ENCODE measurements around the gene VHLL. TPM values are rescaled to one million over a fixed set of nuclear protein-coding genes. Genes with fewer than 3 reads are reported as not detected.

Gene VHLL
- total and polyA plus RNA-seq, 2 of the 13 experiments (the other 11 are each of a cell fraction or from before 2014, with no cell fraction given) = 0.24 TPM; not detected in 1

GRCh38 chr1:156282479-156283222 lies 16.5 kb downstream of the VHLL start, which contains the start of gene SMG5 (continued):
- peak; percentile 94; the same call in 1 of the 2 replicates for TF ChIP-seq KDM5A (IDR thresholded peaks at IDR 0.05; ENCODE audit: borderline replicate concordance, low read length)
- no peak; the same call in 1 of the 2 replicates for TF ChIP-seq SMAD3 (CRISPR knock-in tag; IDR thresholded peaks at IDR 0.05)
- TF ChIP-seq ZNF503 (CRISPR knock-in tag; IDR thresholded peaks at IDR 0.05) = 0 out of 2 replicates have a peak, but pooled peaks have one; percentile 35
- TF ChIP-seq ZNF407 (CRISPR knock-in tag; IDR thresholded peaks at IDR 0.05; ENCODE audit: not compliant biosample characterization) = peak; percentile 63
- no peak for TF ChIP-seq BHLHE40 (IDR thresholded peaks at IDR 0.05; ENCODE audit: low read length)
- TF ChIP-seq SMYD3 (CRISPR knock-in tag; IDR thresholded peaks at IDR 0.05) = no peak
- TF ChIP-seq KLF12 (CRISPR knock-in tag; IDR thresholded peaks at IDR 0.05; ENCODE audit: borderline replicate concordance) = peak; percentile 90; the same call in 1 of the 2 replicates
- no peak; the same call in 1 of the 2 replicates for TF ChIP-seq MEIS1 (CRISPR knock-in tag; IDR thresholded peaks at IDR 0.05; ENCODE audit: borderline replicate concordance)
- TF ChIP-seq ZNF468 (CRISPR knock-in tag; IDR thresholded peaks at IDR 0.05) = no peak
- no peak; the same call in 1 of the 2 replicates for TF ChIP-seq ZNF567 (CRISPR knock-in tag; IDR thresholded peaks at IDR 0.05; ENCODE audit: borderline replicate concordance)
- peak; percentile 45; the same call in 1 of the 2 replicates for TF ChIP-seq NCOR1 (IDR thresholded peaks at IDR 0.05; ENCODE audit: borderline replicate concordance, low read length)
- no peak for TF ChIP-seq ZBTB46 (CRISPR knock-in tag; IDR thresholded peaks at IDR 0.05; ENCODE audit: borderline replicate concordance)
- TF ChIP-seq ZBTB33 (CRISPR knock-in tag; IDR thresholded peaks at IDR 0.05) = peak; percentile 53; the same call in 1 of the 2 replicates
